GM12801 (cell line): Measurements from ENCODE around the gene DPY19L3.

Experiments
- CTCF ChIP-seq: IDR thresholded peaks from one replicate; pipeline ENCODE4 v1.5.1; 2011; ENCODE audit warnings: control low read depth; ENCODE audit not compliant: insufficient read length; ENCODE audit errors: extremely low read depth

Gene DPY19L3

GRCh38 chr19:32457571-32458158 is 52.1 kb downstream of the DPY19L3 start:
- no peak for TF ChIP-seq CTCF

DNA sequence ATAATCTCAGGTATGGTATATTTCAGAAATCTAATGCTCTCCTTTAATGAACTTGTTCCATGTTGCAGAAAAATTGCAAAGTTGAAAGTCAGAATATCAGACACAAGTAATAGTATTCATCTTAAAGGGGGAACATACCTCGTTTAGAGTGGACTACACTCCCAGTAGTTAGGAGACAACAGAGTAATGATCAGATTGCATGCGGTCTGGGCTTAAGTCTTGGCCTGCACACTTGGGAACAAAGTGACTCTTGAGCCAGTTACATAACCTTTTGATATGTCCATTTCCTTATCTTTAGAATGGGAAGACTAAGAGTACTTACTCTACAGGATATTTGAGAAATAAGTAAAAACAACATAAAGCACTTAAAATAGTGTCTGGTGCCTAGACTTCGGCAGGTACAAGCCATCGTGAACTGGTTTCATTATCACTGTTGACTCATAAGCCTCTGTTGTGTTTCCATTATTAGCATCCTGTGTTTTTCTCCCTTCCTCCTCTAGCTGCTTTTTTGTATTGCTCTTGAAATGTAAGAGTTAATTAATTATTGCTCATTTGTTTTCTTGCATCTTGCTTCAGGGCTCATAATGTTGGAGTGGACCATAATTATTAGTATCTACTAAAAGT is 53.0 kb downstream of the DPY19L3 start:
- no peak for TF ChIP-seq CTCF

DNA sequence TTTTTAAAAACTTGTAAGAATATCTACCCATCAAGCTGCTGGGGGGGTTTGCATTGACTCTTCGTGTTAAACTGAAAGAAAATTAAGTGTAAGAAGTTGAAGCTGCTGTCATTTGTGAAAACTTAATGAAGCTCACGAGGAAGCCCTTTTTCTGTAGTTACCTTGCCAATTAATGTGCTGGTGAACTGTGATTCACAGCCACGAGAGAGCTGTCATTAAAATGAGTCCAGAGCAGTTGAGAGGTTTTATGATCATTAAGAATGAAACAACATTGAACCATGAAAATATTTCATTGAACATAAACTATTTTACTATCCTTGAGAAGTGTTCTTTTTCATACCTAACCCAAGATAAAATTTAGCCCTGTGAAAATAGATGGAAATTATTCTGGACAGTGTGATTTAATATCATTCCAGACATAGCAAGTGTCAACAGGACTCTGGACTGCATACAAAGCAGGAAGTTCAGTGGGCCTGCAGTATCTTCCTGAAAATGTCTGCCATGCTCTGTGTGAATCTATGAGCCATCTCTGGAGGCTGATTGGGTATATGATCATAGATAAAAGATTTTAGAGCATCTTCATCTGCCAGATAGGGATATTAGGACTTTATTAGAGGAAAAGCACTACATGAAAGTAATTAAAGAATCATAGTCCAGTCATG is 53.8 kb downstream of the DPY19L3 start:
- TF ChIP-seq CTCF: no peak

DNA sequence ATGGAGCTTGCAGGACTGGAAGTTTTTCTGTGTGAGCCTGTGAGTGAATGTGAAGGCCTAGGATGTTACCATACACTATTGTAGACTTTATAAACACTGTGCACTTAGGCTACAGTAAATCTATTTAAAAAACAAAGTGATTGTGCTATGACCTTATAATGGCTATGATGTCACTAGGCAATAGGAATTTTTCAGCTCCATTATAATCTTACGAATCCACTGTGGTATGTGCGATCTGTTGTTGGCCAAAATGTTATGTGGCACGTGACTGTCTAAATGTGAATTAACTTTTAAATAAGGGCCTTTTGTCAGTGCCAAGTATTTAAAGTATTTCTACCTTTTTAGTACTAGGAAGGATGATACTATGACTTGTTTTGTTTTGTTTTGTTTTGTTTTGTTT is 54.9 kb downstream of the DPY19L3 start:
- TF ChIP-seq CTCF: no peak

DNA sequence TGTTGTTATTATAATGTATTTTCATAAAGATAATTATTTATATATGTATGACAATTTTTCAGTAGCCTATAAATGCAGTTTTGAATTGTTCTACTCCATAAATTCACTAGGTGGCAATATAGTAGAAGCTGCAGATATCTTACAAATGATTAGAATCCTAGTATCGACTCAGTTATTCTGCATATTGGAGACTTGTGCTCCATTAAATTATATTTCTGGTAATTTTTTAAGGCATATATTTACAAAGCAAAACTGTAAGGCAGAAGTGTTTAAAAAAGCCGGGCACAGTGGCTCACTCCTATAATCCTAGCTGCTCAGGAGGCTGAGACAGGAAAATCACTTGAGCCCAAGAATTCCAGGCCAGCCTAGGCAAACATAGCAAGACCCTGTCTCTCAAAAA is 58.7 kb downstream of the DPY19L3 start:
- no peak for TF ChIP-seq CTCF

GRCh38 chr19:32465176-32465575 is 59.6 kb downstream of the DPY19L3 start:
- no peak for TF ChIP-seq CTCF

- TF ChIP-seq CTCF: no peak
Observed at GRCh38 chr19:32469795-32470194, 64.2 kb downstream of the DPY19L3 start.
